HepG2 (cell line): ENCODE results near the gene NDE1. TPM values are rescaled to one million over a fixed set of nuclear protein-coding genes. Genes with fewer than 3 reads are reported as not detected.

Experiments used
- GTF3A ChIP-seq: sonication (generic); formaldehyde crosslinking; conservative IDR thresholded peaks from 2 replicates; pipeline ENCODE4 v1.4.0; 2020; ENCODE audit warnings: mild to moderate bottlenecking, missing genetic modification reagents
- HMGXB3 ChIP-seq: sonication (generic); formaldehyde crosslinking; IDR thresholded peaks from 2 replicates; pipeline ENCODE4 v1.4.0; 2020; ENCODE audit warnings: missing genetic modification reagents, borderline replicate concordance
- KAT7 ChIP-seq: IDR thresholded peaks from 2 replicates; pipeline ENCODE4 v1.6.1; 2018; ENCODE audit warnings: borderline replicate concordance, missing compliant biosample characterization
- KDM5A ChIP-seq: fragments of 200-600 bp; sonication (generic); IDR thresholded peaks from 2 replicates; pipeline ENCODE4 v1.7.0; 2018; ENCODE audit warnings: antibody characterized with exemption, mild to moderate bottlenecking, low read length, borderline replicate concordance
- MTF2 ChIP-seq: sonication (generic); formaldehyde crosslinking; IDR thresholded peaks from 2 replicates; pipeline ENCODE4 v1.5.0; 2020; ENCODE audit warnings: missing genetic modification reagents, borderline replicate concordance
- NCOA1 ChIP-seq: sonication (generic); formaldehyde crosslinking; IDR thresholded peaks from 2 replicates; pipeline ENCODE4 v1.9.0; 2021; ENCODE audit warnings: missing genetic modification reagents
- ZFX ChIP-seq: sonication (generic); formaldehyde crosslinking; IDR thresholded peaks from 2 replicates; pipeline ENCODE4 v1.4.0; 2020; ENCODE audit warnings: mild to moderate bottlenecking, low read depth, missing genetic modification reagents, moderate library complexity
- ZGPAT ChIP-seq: IDR thresholded peaks from 2 replicates; pipeline ENCODE4 v1.6.1; 2016; ENCODE audit warnings: mild to moderate bottlenecking
- ZMYM2 ChIP-seq: sonication (generic); formaldehyde crosslinking; IDR thresholded peaks from 2 replicates; pipeline ENCODE4 v1.8.0; 2022; ENCODE audit warnings: mild to moderate bottlenecking, missing genetic modification reagents
- ZNF3 ChIP-seq: IDR thresholded peaks from 2 replicates; pipeline ENCODE4 v1.7.0; 2017; ENCODE audit warnings: inconsistent platforms
- ZNF318 ChIP-seq: sonication (generic); formaldehyde crosslinking; IDR thresholded peaks from 2 replicates; pipeline ENCODE4 v1.4.0; 2020; ENCODE audit warnings: mild to moderate bottlenecking, missing genetic modification reagents
- ZNF766 ChIP-seq: sonication (generic); formaldehyde crosslinking; IDR thresholded peaks from 2 replicates; pipeline ENCODE4 v1.5.0; 2020; ENCODE audit warnings: missing genetic modification reagents, borderline replicate concordance
- polyA plus RNA-seq, 8 experiments: library from polyadenylated mRNA; depleted of rRNA in 3 of 8; stranded (reverse) in 7 of 8; unstranded in 1 of 8; fragments of >200 nt; fragmentation: Illumina TruSeq in 4 of 8; extraction: Trizol in 4 of 8; gene quantifications; 2 replicates each; pipeline versions ENCODE4 v1.2.1 to v1.2.3, GENCODE V29; 2011 to 2016; ENCODE audit warnings: low read depth in 4 of 8, missing spikeins in 1 of 8, mixed read lengths in 1 of 8; ENCODE audit not compliant: insufficient read depth in 1 of 8
- total RNA-seq, 5 experiments: library from RNA; depleted of rRNA; stranded (reverse); fragments of >200 nt; fragmentation: Illumina TruSeq; extraction: Trizol; gene quantifications; 2 replicates each; pipeline ENCODE4 v1.2.3, GENCODE V29; 2016; ENCODE audit warnings: low read depth in 1 of 5

The NDE1 gene
- total and polyA plus RNA-seq, 2 of the 13 experiments (the other 11 are each of a cell fraction or from before 2014, with no cell fraction given) = 40.9 to 72.5 TPM

GRCh38 chr16:15610369-15610871 lies 39.6 kb upstream of the NDE1 start (continued):
- TF ChIP-seq ZNF318 (CRISPR knock-in tag) (0 out of 2 replicates have a peak, but pooled peaks have one; percentile 14), NCOA1 (CRISPR knock-in tag) (no peak), ZGPAT (CRISPR knock-in tag) (peak; percentile 92), ZNF766 (CRISPR knock-in tag) (no peak), GTF3A (CRISPR knock-in tag) (0 out of 2 replicates have a peak, but pooled peaks have one; percentile 42), HMGXB3 (CRISPR knock-in tag) (peak; percentile 73), ZNF3 (peak; percentile 81), KDM5A (no peak), MTF2 (CRISPR knock-in tag) (no peak), ZMYM2 (CRISPR knock-in tag) (peak; percentile 88), ZFX (CRISPR knock-in tag) (0 out of 2 replicates have a peak, but pooled peaks have one; percentile 17), KAT7 (CRISPR knock-in tag) (peak; percentile 53; the same call in 1 of the 2 replicates)
